Progenitor cell of endocrine pancreas (in vitro differentiated cells): ENCODE measurements around the gene CPNE4. TPM values are rescaled to one million over a fixed set of nuclear protein-coding genes. Genes with fewer than 3 reads are reported as not detected.

Experiments
- DNase-seq: peaks from one replicate; pipeline ENCODE4 v3.0.0; 2021; ENCODE audit warnings: low spot score; ENCODE audit not compliant: unreplicated experiment
- H3K27ac Mint-ChIP-seq: 2 replicates; pipeline ENCODE4 v1.8.0; 2021; ENCODE audit warnings: mild to moderate bottlenecking, moderate library complexity, mixed read lengths
- H3K27me3 Mint-ChIP-seq: 2 replicates; pipeline ENCODE4 v1.8.0; 2021; ENCODE audit warnings: mixed read lengths
- H3K36me3 Mint-ChIP-seq: 2 replicates; pipeline ENCODE4 v1.8.0; 2022; ENCODE audit warnings: mixed read lengths; ENCODE audit not compliant: insufficient read depth
- H3K4me1 Mint-ChIP-seq: 2 replicates; pipeline ENCODE4 v1.8.0; 2021; ENCODE audit warnings: low read depth, mixed read lengths
- H3K4me3 Mint-ChIP-seq: 2 replicates; pipeline ENCODE4 v1.8.0; 2021; ENCODE audit warnings: low read depth, mild to moderate bottlenecking, moderate library complexity, mixed read lengths
- H3K9me3 Mint-ChIP-seq: 2 replicates; pipeline ENCODE4 v1.8.0; 2021; ENCODE audit warnings: low read depth, mixed read lengths
- CTCF ChIP-seq: fragments of 200-600 bp; sonication (generic); IDR thresholded peaks from one replicate; pipeline ENCODE4 v1.5.0; 2021; ENCODE audit warnings: antibody characterized with exemption, mild to moderate bottlenecking; ENCODE audit not compliant: unreplicated experiment
- total RNA-seq: library from RNA; stranded (reverse); gene quantifications from 2 replicates; pipeline ENCODE4 v1.2.1, GENCODE V29; 2021

Gene CPNE4
- total RNA-seq, 1 donor from 2014 or later = 5.5 TPM

DNA sequence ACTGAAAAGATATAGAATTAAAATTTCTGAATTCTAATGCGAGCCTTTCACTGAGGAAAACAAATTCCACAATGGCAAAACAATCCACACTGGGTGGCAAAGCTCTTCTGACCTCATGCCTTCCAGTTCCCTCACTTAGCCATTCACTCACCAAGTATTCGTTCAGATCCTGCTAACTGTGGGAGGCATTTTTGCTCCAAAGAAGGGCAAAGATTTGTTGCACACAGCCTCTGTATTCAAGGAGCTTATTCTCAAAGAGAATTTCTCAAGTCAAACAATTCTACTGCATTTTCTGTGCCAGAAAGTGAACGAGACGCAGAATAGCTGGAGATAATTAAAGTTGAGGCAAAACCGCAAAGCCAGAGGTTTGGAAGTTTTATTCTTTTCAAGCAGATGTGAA is 77.3 kb downstream of the CPNE4 start:
- no peak overlapping the region for H3K27ac Mint-ChIP-seq

GRCh38 chr3:131948806-131949205 is 86.0 kb downstream of the CPNE4 start:
- Mint-ChIP-seq H3K27ac (no peak overlapping the region), H3K4me3 (no peak overlapping the region), H3K27me3 (no peaks in the 10 kb centered on the region), H3K36me3 (no peaks in the 10 kb centered on the region), H3K9me3 (peaks cover 2% of the 10 kb centered on the region), H3K4me1 (no peaks in the 10 kb centered on the region)
- no peak for DNase-seq
- no peak for TF ChIP-seq CTCF

More for the DNA sequence above, 77.3 kb downstream of the CPNE4 start:
- H3K4me3 Mint-ChIP-seq = no peak overlapping the region
- peaks cover 6% of the 10 kb centered on the region for H3K9me3 Mint-ChIP-seq
- no peaks in the 10 kb centered on the region for H3K36me3 Mint-ChIP-seq
- H3K27me3 Mint-ChIP-seq = no peaks in the 10 kb centered on the region
- peaks cover 8% of the 10 kb centered on the region for H3K4me1 Mint-ChIP-seq
- no peak for TF ChIP-seq CTCF
- DNase-seq = no peak

DNA sequence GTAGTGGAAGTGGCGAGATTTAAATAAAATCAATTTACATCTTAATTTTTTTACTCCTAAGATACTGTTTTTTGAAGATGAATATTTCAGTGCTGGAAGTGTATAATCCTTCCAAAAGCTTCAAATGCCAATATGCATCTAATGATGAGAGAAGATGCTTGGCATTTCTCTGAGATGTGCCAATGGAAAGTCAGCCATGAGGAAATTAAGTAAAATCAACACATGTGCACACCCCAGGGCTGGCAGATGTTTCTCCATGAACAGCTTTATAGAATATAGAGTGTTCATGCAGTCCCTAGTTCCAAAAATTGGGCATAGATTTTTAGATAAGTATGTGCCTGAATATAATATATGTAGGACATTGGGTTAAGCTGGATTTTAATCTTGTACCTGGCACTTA is 90.1 kb downstream of the CPNE4 start:
- no peak for DNase-seq
- Mint-ChIP-seq H3K36me3 (no peaks in the 10 kb centered on the region), H3K4me1 (no peaks in the 10 kb centered on the region), H3K9me3 (no peaks in the 10 kb centered on the region), H3K4me3 (no peak overlapping the region), H3K27me3 (no peaks in the 10 kb centered on the region), H3K27ac (no peak overlapping the region)
- no peak for TF ChIP-seq CTCF

GRCh38 chr3:131933665-131934064 is 101.1 kb downstream of the CPNE4 start:
- no peak for TF ChIP-seq CTCF
- no peaks in the 10 kb centered on the region for H3K36me3 Mint-ChIP-seq
- H3K9me3 Mint-ChIP-seq = peaks cover 4% of the 10 kb centered on the region
- H3K27me3 Mint-ChIP-seq = no peaks in the 10 kb centered on the region
- H3K4me3 Mint-ChIP-seq = no peak overlapping the region
- DNase-seq = no peak
- no peak overlapping the region for H3K27ac Mint-ChIP-seq
- H3K4me1 Mint-ChIP-seq = no peaks in the 10 kb centered on the region

DNA sequence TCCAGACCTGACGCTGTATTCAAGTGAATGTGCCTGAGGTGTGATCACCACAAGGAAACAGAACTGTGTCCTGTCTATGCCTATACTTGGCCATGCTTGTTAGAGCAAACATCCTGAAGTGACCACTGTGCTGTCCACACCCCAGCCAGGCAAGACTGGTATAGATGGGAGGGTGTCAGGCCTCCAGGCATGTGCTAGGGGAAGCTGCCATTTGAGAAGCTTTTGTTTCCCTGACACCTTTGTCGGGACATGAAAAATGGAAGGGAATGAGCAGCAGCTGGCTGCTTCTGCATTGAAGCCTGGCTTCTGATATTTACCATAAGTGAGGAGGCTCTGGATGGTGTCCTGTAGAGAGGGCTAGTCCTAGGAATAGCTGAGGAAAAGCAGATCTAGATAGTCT is 106.2 kb downstream of the CPNE4 start:
- Mint-ChIP-seq H3K4me1 (no peaks in the 10 kb centered on the region), H3K27ac (no peak overlapping the region), H3K9me3 (no peaks in the 10 kb centered on the region), H3K36me3 (no peaks in the 10 kb centered on the region), H3K4me3 (no peak overlapping the region), H3K27me3 (no peaks in the 10 kb centered on the region)
- no peak for DNase-seq
- no peak for TF ChIP-seq CTCF
